ENCODE data around the gene ADCK1.

ADCK1 gene

DNA sequence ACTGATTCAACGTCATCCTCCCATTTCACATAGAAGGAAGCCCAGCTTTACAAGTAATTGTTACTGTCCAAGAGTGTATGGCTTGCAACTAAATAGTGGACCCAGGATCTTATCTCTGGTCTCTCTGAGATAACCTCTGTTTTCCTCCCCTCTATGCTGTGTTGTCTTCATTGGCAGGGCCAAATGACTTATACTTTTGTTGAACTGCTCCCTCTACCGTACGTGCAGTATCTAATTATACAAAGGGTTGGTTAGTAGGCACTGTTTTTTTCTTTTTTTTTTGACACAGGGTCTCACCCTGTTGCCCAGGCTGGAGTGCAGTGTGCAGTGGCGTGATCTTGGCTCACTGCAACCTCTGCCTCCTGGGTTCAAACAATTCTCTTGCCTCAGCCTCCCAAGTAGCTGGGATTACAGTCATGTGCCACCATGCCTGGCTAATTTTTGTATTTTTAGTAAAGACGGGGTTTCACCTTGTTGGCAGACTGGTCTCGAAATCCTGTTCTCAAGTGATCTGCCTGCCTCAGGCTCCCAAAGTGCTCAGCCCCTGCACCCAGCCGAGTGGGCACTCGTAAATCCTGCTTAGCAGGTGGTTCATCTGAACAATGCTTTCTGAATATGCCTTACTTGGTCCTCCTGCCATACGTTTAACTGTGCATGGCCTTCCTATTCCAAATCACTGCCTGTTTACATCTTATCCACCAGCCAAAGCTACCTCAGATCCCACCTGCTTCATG lies 162.1 kb downstream of the ADCK1 start:
- DNase-seq: no peak

GRCh38 chr14:77962731-77963520 lies 163.0 kb downstream of the ADCK1 start:
- no peak for DNase-seq

- no peak for DNase-seq
These were observed 164.7 kb downstream of the ADCK1 start for GRCh38 chr14:77964586-77964985.

DNA sequence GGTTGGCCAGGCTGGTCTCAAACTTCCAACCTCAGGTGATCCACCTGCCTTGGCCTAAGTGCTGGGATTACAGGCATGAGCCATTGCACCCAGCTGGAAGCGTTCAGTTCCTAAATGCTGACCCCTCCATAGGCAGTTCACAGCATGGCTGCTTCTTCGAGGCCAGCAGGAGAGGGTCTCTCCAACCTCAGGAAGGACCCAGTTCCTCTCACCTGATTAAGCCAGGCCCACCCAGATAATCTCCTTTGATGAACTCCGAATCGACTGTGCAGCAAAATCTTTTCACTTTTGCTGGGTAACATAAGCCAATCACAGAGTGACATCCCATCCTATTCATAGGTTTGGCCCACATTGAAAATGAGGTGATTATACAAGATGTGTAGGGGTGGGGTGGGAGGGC lies 165.1 kb downstream of the ADCK1 start:
- no peak for DNase-seq

GRCh38 chr14:77965919-77966435 lies 166.1 kb downstream of the ADCK1 start:
- DNase-seq: no peak

DNA sequence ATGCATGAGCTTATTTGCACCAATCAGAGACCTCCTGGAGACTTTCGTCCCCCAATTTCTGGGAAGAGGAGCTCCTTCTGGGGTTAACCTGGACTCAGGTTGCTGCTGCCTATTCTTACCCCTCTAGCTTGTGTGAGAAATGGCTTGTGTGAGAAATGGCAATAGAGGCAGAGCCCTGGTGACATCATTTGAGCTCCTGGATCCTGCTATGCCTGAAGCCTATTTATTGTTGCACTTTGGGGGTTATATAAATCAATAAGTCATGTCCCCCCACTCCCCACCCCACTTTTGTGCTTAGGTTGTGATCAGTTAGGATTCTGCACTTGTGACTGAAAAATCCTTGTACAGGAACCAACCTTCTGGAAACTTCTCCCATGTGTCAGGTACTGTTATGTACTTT lies 167.2 kb downstream of the ADCK1 start:
- DNase-seq: no peak

DNA sequence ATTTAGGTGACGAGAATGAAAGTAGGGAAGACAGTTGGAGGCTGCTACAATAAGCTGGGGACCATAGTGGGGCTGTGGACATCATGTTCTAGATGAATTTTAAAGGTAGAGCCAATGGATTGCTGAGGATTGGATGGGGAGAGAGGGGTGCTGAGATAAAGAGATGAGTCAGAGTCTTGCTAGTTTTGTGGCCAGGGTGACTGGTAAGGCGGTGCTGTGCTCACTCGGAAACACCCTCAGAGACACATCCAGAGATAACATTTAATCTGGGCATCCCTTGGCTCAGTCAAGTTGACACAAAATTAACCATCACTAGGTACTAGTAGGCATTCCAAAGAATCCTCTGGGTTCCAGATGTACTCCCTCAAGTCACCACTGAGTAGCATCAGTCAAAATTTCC lies 170.7 kb downstream of the ADCK1 start:
- no peak for DNase-seq

- DNase-seq: no peak
These were observed 173.3 kb downstream of the ADCK1 start for GRCh38 chr14:77973246-77973645.

GRCh38 chr14:77976591-77976990 lies 176.7 kb downstream of the ADCK1 start:
- no peak for DNase-seq

DNA sequence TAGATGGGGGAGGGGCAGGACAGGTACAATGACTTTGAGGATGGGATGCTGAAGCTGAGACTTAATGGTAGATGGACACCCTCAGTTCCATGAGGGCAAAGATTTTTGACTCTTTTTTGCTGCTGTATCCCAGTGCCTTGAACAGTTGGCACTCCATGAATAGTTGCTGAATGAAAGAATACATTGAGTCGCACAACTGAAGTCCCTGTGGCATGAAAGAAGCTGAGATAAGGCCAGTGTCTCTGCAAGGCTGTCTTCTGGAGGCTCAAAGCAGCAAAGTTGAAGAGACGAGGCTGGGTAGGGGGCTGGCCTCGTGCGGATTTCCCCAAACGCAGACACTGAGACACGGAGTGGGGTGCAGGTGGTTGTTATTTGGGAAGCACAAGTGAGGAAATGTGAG lies 179.3 kb downstream of the ADCK1 start:
- DNase-seq: no peak

GRCh38 chr14:77979666-77980351 lies 179.9 kb downstream of the ADCK1 start:
- DNase-seq: no peak

DNA sequence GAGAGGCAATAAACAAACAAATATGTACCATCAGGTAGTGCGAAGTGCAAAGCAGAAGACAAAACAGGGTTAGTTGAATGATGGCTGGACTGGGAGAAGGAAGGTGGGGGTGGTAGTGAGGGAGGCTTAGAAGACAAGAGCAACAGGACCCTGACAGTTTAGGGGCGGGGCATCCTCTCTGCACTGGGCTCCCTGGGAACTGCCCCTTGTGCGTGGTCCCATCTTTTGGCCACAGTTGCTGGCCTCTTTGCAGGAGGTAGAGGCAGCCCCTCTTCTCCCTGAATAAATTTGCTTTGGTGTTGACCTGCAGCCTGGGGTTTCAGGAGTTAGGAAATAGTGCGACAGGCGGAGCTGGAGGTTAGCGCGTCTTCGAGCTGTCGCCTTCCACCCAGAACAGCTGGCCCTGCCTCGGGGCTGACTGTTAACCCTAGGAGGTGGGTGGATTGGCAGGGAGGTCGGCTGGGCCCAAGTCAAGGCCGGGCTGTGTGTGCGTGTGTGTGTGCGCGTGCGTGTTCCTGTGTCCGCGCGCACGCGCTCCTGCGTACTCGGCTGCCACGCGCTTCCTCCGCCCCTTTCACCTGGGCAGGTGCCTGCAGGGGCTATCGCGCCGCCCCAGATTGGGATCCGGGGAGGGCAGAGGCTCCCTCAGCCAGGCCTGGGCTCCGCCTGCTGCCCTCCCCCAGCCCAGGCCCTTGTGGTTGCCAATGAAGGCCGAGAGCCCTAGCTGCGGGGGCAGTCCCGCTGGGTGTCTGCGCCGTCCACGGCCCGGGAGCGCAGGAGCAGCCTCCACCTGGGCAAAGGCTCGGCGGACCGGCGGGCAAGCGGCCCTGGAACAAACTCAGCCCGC lies 180.8 kb downstream of the ADCK1 start:
- DNase-seq: no peak
